Neural cell (in vitro differentiated cells): ENCODE data around the gene MAP3K20.

Experiments
- CTCF ChIP-seq: fragments of 450-650 bp; IDR thresholded peaks from 2 replicates; pipeline ENCODE4 v1.5.1; 2014; ENCODE audit warnings: antibody characterized with exemption, mild to moderate bottlenecking, moderate library complexity; ENCODE audit not compliant: poor library complexity, severe bottlenecking
- EZH2 ChIP-seq: fragments of 200-600, 300-800 bp; shearing (Covaris generic), sonication (generic); IDR thresholded peaks from 2 replicates; pipeline ENCODE4 v1.6.1; 2014; ENCODE audit warnings: antibody characterized with exemption, low read length, borderline replicate concordance, mild to moderate bottlenecking; ENCODE audit not compliant: insufficient read depth, poor library complexity, severe bottlenecking

- no peak for TF ChIP-seq EZH2
- TF ChIP-seq CTCF = no peak
Measured at GRCh38 chr2:173058097-173058496, 17.5 kb upstream of the MAP3K20 start.
